GM12874 (cell line): ENCODE measurements around the gene ISCU.

Experiments used
- CTCF ChIP-seq: IDR thresholded peaks from 2 replicates; pipeline ENCODE4 v1.5.1; 2011; ENCODE audit warnings: low read depth, mild to moderate bottlenecking, control low read depth, low read length, moderate library complexity; ENCODE audit not compliant: insufficient read depth

The ISCU gene

GRCh38 chr12:108600702-108601007 lies 38.3 kb downstream of the ISCU start:
- TF ChIP-seq CTCF = no peak

GRCh38 chr12:108602209-108602705 lies 39.9 kb downstream of the ISCU start:
- no peak for TF ChIP-seq CTCF

GRCh38 chr12:108602976-108603704 lies 40.7 kb downstream of the ISCU start:
- no peak for TF ChIP-seq CTCF

- TF ChIP-seq CTCF = no peak
Measured at GRCh38 chr12:108603743-108604142, 41.3 kb downstream of the ISCU start.

GRCh38 chr12:108604208-108604941 lies 42.0 kb downstream of the ISCU start:
- no peak for TF ChIP-seq CTCF

GRCh38 chr12:108605000-108605689 lies 42.7 kb downstream of the ISCU start:
- TF ChIP-seq CTCF = no peak

- no peak for TF ChIP-seq CTCF
Measured at GRCh38 chr12:108605690-108606406, 43.5 kb downstream of the ISCU start.
